Fibroblast of lung (primary cell): ENCODE measurements around the gene MSL3B.

ENCODE experiments used
- EZH2 ChIP-seq: IDR thresholded peaks from 2 replicates; pipeline ENCODE4 v1.5.1; 2012; ENCODE audit warnings: low read length, control low read depth, mild to moderate bottlenecking; ENCODE audit errors: missing control alignments
- TF ChIP-seq, protein P1 (sequence below), 2 donors: IDR thresholded peaks in 1 of 2; conservative IDR thresholded peaks in 1 of 2; 1 replicate in 1 of 2; 2 replicates in 1 of 2; pipeline ENCODE4 v1.5.1; 2011 to 2012; ENCODE audit warnings: low read length in 2 of 2, control low read depth in 1 of 2, inconsistent platforms in 1 of 2, low read depth in 1 of 2, mild to moderate bottlenecking in 1 of 2

DNA sequence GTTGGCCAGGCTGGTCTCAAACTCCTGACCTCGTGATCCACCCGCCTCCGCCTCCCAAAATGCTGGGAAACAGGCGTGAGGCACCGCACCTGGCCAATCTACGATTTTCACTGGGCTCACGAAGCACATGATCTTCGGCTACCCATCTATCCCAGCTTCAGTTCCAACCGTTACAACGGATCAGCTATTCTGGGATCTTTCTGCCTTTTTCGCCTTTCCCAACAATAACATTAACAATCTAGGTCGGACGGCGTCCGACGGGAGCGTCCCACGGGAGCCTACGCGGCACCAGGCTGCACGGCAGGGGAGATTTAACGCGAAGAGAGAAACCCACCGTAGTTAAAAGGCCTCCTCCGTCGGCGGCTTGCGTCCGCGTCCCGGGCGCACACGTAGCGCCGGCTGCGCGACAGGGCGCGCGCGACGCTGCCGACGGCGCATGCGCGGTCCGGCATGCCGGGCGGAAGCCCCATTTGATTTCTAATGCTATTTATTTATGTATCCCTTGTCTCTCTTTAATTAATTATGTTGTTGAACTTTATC, at the start of gene MSL3B:
- TF ChIP-seq, protein P1, sequence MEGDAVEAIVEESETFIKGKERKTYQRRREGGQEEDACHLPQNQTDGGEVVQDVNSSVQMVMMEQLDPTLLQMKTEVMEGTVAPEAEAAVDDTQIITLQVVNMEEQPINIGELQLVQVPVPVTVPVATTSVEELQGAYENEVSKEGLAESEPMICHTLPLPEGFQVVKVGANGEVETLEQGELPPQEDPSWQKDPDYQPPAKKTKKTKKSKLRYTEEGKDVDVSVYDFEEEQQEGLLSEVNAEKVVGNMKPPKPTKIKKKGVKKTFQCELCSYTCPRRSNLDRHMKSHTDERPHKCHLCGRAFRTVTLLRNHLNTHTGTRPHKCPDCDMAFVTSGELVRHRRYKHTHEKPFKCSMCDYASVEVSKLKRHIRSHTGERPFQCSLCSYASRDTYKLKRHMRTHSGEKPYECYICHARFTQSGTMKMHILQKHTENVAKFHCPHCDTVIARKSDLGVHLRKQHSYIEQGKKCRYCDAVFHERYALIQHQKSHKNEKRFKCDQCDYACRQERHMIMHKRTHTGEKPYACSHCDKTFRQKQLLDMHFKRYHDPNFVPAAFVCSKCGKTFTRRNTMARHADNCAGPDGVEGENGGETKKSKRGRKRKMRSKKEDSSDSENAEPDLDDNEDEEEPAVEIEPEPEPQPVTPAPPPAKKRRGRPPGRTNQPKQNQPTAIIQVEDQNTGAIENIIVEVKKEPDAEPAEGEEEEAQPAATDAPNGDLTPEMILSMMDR (conservative IDR thresholded peaks at IDR 0.05 in 1 of 2, IDR thresholded peaks at IDR 0.05 in 1 of 2; ENCODE audit: low read depth in 1 of 2, low read length in 2 of 2): no peak
- TF ChIP-seq EZH2: no peak
